GM18909 (cell line): ENCODE results near the gene ATP11A.

Experiments
- ATAC-seq: cut with Tn5 transposase; IDR thresholded peaks from one replicate; pipeline ENCODE4 v1.9.1; 2021; ENCODE audit warnings: mild to moderate bottlenecking; ENCODE audit not compliant: unreplicated experiment, poor library complexity

Gene ATP11A

DNA sequence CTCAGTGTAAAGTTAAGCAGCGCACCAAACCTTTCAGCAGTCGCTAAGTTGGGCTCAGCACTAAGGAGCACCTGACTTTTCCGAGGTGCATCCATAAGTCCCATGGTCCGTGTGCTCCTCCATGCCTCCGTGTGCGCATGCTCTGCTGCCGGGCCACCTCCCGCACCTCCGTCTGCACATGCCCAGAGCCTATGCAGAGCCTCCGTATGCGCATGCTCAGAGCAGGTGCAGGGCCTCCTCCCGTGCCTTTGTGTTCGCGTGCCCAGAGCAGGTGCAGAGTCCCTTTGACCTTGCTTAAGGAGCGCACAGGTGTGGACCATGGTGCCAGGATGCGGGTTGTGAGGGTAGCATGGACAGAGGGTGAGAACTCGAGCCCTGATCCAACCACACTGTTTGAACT, 46.0 kb downstream of the ATP11A start:
- ATAC-seq, result no peak

DNA sequence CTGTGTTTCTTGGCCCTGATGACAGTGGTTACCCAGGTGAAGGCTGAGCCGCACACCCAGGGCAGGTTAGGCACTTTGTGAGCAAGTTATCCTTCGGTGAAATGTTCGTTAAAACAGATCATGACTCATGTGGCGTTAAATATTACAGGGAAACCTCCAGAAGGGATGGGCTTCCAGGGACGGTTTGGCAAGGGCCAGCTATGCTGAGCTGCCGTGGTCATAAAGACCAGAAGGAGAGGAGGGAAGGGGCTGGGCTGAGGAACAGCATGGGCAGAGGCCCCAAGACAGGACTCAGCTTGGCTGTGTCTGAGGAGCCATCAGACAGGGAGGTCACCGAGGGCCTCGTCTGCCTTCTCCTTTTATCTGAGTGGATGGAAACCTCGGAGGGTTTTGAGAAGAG, 47.5 kb downstream of the ATP11A start:
- no peak for ATAC-seq

DNA sequence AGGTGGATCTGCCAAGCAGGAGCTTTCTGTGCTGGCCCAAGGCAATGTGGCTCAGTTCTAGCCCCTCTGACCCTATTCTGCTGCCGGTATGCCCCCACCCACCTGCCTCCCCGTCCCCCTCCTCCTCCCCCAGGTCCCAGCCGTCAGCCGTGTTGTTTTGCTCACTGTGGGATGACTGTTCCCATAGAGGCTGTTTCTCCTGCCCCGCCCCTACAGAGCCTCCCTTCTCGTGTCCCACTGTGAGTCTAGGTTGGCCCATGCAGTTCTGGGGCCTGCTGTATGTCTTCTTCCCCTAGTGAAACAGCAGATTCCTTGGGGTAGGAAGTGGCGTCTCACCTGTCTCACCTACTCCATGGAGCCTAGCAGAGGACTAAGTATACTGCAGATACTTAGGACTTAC, 48.8 kb downstream of the ATP11A start:
- ATAC-seq, result no peak

DNA sequence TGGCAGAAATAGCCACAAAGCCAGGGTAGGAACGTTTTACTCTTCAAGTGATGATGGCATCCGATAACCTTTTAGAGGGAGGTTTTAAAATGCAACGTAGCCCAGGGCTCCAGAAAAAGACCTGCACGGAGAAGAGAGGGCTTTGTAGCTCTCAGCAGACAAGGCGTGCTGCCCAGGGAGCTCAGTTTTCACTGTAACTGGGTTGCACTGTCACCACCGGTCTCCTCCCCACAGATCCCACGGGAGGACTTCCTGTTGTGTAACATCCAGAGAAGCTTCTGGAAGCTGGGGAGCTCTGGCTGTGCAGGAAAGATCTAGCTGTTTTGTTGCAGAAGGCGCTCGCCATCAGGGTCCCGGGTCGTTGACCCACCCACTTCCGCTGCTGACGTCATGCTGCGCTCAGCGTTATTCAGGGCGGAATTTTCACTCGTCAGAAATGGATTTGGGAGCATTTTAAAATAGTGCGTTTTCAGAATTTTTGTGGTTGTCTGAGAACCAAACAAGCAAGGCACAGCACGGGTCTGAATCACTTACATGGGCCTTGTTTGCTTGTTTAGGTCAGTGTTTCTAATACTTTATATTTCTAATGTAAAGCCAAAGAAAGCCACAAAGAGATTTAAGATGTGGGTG, 50.8 kb downstream of the ATP11A start:
- ATAC-seq, result no peak

DNA sequence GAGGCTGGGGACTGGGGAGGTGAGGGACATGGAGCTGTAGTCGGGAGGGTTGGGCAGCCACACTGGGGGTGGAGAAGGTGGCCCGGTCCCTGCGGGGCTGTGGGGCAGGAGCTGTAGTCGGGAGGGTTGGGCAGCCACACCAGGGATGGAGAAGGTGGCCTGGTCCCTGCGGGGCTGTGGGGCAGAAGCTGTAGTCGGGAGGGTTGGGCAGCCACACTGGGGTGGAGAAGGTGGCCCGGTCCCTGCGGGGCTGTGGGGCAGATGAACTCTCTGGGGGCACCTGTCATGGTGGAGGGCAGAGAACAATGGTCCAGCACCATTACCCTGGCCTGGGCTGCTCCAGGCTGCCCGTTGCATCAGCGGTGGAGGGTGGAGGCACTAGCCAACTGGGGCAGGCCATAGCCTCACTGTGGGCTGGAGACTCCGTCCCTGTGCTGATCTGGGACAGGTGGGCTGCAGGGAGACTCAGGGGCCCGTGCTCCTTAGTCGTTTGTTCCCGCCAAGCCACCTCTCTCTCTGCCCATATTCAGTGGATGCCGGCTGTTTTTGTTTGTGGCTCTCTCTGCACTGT, 51.4 kb downstream of the ATP11A start:
- no peak for ATAC-seq

DNA sequence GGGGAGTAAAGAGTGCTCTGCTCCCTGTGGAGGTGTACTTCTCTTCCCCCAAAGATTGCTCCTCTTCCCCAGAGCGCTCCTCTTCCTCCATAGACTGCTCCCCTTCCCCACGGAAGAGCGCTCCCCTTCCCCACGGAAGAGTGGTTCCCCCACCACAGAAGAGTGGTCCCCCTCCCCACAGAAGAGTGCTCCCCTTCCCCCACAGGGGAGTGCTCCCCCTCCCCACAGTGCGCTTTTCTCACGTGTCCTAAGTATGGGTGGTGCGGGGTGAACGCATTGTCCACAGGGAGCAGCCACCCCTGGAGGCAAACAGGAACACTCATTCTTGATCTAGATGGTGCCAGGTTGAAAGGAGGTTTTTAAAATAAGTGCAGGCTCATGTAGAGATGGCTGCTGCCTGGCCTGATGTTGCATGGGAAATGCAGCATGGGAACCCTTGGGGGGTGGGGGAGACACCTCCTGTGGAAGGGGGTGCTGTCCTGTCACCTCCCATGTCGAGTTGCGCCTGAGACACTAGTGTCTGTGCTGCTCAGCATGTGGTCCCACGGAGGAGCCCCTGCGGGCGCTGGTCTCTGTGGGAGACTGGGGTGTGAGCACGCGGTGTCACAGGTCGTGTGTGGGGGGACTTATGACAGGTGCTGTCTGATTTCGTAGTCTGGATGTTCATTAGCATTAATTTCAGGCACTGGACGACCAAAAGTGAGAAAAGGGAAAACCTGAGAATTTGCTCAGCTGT, 52.2 kb downstream of the ATP11A start:
- ATAC-seq, result no peak

DNA sequence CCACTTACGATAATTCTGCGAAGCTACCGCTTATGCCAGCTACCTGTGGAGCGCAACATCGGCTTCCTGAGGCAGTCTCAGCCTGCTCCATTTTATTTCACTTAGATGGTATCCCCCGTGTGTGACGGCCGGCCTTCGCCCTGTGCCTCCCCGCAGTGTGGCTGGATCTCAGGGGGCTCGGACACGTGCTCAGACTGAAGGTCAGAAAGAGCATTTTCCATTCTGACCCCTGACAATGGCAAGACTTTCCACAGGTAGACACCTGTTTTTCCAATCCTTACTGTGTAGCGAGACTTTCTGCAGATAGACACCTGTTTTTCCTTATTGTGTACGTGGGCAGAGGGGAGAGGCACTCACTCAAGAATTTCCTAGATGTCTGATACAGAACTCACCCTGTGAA, 52.7 kb downstream of the ATP11A start:
- ATAC-seq, result no peak

DNA sequence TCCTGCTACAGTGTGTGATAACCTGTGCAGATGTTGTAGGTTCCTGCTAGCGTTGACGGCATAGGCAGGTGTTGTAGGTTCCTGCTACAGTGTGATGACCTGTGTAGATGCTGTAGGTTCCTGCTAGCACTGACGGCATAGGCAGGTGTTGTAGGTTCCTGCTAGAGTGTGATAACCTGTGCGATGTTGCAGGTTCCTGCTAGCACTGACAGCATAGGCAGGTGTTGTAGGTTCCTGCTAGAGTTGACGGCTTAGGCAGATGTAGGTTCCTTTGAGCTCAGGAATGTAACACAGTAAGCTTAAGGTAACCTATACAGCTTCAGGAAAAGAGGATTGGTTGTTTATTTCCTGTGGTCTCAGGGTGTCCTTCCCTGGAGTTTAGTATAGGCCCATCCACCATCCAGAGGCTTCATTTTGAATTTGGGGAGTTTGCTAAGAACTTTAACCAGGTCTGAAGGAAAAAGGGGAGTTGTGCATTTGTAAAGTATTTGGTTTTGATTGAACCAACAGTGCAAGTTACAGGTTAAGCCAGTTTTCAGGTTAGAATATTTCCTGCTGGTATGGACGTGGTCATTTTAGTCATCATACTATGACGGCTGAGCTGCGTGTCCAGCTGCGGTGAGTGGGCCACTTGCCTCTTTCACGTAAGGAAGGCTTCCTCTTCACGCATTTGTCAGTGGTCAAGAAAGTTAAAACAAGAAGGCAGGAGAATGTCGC, 53.8 kb downstream of the ATP11A start:
- ATAC-seq, result no peak

DNA sequence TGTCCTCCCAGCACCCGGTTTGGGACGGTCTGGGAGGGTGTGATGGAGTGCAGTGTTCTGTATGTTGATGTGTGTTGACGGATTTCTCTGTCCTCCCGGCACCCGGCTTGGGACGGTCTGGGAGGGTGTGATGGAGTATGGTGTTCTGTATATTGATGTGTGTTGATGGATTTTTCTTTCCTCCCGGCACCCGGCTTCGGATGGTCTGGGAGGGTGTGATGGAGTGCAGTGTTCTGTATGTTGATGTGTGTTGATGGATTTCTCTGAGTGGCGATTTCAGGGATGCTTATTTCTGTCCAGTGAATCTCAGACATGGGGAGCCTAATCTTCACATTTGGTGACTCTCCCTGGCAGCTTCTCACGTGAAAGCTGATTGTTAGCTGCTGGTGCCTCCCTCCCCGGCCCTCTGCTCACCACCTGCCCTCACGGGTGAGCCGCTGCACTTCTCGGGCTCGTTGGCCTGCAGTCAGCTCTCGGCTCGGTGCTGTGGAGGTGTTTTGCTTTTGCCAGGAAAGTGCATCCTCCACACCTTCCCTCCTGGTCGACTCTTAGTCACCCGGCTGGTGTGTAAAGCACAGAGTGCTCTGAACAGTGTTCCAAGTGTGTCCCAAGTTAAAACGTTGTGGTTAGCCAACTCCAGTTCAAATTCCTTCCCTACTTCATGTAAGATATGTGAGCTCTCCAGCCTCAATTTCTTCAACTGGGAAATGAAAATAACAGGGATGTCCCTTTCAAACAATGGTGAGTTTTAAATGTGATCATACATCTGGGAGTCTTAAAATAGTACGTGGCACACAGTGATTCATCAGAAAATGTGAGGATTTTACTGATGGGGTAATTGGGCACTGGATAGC, 54.6 kb downstream of the ATP11A start:
- no peak for ATAC-seq

DNA sequence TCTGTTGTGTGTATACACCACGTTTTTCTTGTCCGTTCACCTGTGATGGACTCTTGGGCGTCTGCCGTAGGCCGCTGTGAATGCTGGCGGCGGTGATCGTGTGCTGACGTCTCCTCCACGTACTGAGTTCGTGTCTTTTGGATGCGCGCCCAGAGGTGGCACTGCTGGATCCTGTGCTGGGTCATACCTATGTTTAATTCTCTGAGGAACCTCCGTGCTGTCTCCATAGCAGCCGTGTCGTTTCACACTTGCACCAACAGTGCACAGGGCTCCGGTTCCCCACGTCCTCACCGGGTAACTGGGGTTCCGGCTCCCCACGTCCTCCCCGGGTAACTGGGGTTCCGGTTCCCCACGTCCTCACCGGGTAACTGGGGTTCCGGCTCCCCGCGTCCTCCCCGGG, 56.2 kb downstream of the ATP11A start:
- ATAC-seq, result no peak

DNA sequence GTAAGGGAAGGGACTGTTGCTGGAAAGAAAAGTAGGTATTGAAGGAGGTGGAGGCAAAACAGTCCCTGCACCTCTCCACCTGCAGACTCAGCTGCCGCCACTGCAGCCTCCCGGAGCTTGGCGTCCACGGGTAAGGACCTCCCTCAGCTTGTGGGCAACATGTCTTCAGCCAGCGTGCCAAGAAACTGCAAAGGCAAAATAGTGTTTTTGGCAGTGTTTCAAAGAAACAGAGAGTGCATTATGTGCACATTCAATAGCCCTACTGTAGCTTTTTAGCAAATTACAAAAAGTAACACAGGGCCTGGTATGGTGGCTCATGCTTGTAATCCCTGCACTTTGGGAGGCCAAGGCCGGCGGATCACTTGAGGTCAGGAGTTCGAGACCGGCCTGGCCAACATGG, 57.4 kb downstream of the ATP11A start:
- ATAC-seq, result no peak

DNA sequence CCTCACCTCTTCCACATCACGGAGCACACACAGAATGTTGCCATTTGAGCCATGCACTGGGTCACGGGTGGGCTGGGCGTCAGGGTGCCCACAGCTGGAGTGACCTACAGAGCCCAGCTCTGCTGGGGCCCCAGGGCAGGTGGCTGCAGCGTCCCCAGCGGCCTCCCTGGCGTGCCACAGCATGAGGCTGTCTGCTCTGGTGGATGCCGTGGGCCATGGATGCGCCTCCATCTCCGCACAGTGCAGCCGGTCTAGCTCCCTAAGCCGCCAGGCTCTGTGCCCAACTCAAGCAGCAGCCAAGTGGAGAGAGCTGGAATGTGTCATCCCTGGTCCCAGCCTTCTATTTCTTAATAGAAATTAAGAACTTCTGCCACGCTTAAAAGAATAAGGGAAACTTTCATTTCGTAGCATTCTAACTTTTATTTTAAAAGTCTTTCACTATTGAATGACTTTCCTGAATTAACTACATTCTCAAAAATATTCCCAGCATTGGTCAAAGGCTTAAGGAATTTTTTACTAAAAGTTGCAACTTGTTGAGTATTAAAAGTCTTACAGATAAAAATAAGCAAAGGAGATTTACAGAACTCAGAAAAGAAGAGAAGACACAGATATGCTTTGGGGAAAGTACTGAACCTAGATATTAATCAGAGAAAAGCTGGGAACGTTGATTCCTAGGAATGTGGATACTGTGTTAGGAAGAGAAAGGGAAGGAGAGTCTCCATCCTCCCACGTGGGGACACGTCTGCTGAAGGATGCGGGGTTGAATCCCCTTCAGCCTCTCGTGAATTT, 59.3 kb downstream of the ATP11A start:
- no peak for ATAC-seq

DNA sequence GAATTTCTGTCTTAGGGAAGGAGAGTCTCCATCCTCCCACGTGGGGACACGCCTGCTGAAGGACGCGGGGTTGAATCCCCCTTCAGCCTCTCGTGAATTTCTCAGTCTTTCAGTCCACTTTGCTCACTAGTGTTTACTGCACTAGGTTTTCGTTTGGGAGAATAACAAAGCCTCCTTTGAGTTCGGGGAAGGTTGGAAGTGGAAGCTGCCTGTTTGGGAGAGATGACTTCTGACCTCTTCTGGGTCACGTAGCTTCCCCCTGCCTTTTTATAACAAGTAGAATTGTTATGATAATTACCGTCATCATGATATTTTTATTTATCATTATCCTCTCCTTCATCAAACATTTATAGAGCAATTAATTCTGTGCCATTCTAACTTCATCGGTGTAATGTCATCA, 60.7 kb downstream of the ATP11A start:
- no peak for ATAC-seq

DNA sequence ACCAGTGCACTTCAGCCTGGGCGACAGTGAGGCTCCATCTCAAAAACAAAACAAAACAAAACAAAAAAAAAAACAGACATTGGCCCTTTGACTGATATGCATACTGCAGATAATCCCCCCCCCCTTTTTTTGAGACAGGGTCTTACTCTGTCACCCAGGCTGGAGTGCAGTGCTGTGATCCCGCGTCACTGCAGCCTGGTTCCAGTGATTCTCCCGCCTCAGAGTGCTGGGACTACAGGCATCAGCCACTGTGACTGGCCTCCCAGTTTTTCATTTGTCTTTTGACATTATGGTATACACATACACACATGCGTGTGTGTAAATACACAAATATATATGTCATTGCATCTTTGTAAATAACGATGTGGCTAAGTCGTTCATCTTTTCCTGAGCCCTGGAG, 61.8 kb downstream of the ATP11A start:
- no peak for ATAC-seq

DNA sequence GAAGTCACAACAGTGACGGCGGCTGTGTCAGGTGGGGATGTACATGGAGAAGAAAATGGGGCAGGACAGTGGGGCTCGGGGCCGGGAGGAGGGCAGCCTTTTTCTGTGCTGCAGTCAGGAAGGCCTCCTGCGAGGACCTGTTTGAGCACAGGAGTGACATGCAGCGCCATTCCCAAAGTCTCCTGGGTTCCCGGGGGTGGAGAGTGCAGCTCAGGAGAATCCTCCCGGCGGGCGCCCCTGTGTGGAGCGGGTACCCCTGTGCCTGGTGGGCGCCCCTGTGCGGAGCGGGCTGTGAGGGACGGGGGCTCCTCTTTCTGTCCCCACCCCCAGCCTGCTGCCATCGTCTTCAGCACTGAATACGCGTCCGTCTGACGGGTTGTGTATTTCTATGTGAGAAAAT, 62.4 kb downstream of the ATP11A start:
- ATAC-seq, result no peak

DNA sequence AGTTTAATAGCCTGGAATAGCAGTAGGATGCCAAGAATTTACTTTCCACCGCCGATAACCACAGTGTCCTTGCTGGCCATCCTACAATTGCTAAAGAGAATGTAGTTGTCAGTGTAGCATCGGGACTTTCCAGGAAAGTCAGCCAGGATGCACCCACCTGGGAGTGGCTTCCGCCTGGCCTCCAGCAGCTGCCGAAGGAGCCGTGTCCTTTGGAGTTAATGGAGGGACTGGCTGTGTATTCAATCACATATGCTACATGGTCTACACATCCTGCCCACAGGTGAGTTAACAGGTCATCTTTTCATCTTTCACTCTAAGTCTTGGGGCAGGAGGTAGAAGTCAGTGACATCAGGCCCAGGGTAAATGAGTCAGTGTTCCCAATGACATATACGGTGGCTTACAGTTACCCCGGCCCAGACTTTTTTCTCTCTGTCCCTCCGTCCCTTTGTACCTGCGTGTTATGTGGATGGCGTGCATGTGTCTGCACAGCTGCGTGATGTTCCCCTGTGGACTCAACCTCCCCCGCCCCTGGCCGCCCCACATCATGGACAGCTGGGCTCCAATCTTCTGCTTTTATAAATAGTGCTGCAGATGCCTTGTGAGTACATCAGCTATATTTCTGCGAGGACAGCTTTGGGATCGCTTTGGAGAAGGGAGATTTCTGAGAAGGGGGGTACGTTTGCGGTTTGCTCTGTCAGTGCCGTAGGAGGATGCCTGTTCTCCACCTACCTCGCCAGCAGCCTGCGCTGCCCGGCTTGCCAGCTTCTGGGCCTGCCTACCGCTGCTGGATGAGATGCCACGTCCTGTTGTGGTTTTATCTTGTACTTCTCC, 63.1 kb downstream of the ATP11A start:
- no peak for ATAC-seq

DNA sequence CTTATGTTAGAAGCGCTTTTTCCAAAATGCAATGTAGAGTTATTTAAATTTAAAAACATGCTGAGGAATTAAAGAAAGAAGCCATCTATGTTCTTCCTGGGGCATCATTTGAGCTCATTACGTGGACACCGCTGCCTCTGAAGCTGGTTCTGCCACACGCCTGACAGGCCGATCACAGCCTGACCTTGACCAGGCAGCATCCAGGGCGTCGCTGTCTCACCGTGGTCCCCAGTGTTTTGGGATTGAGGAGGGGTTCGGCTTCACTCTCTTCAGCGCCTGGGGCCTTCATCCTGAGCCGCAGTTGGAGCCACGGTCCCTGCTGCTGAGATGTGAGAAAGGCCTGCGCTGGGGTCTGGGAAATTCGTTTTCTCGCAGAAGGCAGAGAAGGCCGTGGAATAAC, 64.0 kb downstream of the ATP11A start:
- no peak for ATAC-seq

DNA sequence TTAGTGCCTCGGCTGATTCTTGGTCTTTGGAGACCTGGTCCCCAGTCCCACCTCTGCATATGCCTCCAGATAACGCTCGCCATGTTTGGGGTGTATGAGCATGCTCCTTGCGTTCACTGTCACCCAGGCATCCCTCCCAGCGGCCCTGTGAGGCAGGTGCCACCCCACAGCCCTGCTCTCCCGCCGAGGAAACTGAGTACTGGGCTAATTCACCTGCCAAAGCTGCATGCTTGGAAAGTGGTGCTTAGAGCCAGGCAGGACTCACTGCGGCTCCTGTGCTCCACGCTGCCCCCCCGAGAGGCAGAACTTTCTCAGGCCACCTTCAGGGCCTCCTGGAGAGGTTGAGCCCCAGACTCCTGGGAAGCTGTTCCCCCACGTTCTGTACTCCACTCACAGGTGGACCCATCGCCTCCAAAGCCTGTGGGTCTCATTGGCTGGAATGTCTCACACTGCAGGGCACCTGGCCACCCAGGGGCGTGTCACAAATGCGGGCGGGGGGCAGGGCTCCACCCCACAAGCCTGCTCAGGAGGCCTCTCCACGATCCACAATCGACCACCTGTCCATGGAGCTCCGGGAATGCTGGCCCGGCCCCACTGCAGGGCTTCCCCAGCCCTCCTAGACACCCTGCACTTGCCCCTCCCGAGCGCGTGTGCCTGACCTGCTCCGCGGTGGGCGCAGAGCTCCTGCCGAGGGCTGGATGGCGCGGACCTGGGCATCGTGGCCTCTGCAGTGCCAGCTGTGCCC, 64.6 kb downstream of the ATP11A start:
- ATAC-seq, result no peak
